Hepatocyte (in vitro differentiated cells): ENCODE data around the gene PTPRQ.

ENCODE experiments used
- CTCF ChIP-seq: fragments of 200-600 bp; sonication (generic); IDR thresholded peaks from 2 replicates; pipeline ENCODE4 v1.5.1; 2016; ENCODE audit warnings: antibody characterized with exemption, mild to moderate bottlenecking; ENCODE audit not compliant: poor library complexity
- EZH2 ChIP-seq: fragments of 200-600 bp; sonication (generic); IDR thresholded peaks from 2 replicates; pipeline ENCODE4 v1.6.1; 2016; ENCODE audit warnings: antibody characterized with exemption, mild to moderate bottlenecking, borderline replicate concordance
- EZH2phosphoT487 ChIP-seq: fragments of 200-600 bp; sonication (generic); IDR thresholded peaks from one replicate; pipeline ENCODE4 v1.6.1; 2018; ENCODE audit warnings: antibody characterized with exemption, mild to moderate bottlenecking, low read depth, moderate library complexity; ENCODE audit not compliant: unreplicated experiment, severe bottlenecking

DNA sequence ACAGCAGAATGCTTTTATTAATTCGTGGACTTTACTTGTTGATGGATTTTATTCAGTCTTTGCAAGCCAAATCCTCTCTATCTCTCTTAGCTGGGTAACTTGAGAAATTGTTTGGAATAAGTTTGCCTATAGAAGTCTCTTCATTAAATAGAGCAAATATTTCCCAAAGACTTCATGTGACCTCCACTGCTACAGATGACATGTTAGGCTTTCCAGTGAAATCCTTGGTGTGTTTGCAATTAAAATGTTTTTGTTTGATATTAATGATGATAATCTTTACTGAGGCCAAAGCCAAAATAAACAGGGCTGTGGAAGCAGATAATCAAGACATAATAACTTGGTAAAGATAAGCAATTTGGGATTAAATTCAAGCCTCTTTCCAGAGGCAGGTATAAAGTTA lies 267.8 kb downstream of the PTPRQ start:
- TF ChIP-seq CTCF, result no peak
- TF ChIP-seq EZH2phosphoT487, result no peak
- no peak for TF ChIP-seq EZH2
